Muscle of leg (tissue), 11 donors: Measurements from ENCODE around the gene KDELR3. TPM values are rescaled to one million over a fixed set of nuclear protein-coding genes. Genes with fewer than 3 reads are reported as not detected.

ENCODE experiments used
- DNase-seq: peaks from one replicate; pipeline ENCODE4 v3.0.0; 2013
- H3K27ac ChIP-seq: one replicate; pipeline ENCODE4 v1.5.1; 2013; ENCODE audit warnings: mild to moderate bottlenecking, low read length, control low read depth
- H3K27me3 ChIP-seq: one replicate; pipeline ENCODE4 v1.6.1; 2013; ENCODE audit warnings: low read length; ENCODE audit not compliant: control insufficient read depth, insufficient read depth
- H3K36me3 ChIP-seq: one replicate; pipeline ENCODE4 v1.6.1; 2013; ENCODE audit warnings: low read length; ENCODE audit not compliant: control insufficient read depth, insufficient read depth
- H3K4me1 ChIP-seq: one replicate; pipeline ENCODE4 v1.6.1; 2013; ENCODE audit warnings: low read length; ENCODE audit not compliant: control insufficient read depth, insufficient read depth
- H3K4me3 ChIP-seq: one replicate; pipeline ENCODE4 v1.5.1; 2013; ENCODE audit warnings: low read length, control low read depth
- H3K9me3 ChIP-seq: replicated peaks from 2 replicates; pipeline ENCODE4 v1.6.1; 2013; ENCODE audit warnings: low read depth, low read length; ENCODE audit not compliant: control insufficient read depth
- WGBS: methylation state at CpG from one replicate; pipeline ENCODE4 v1.1.5; 2013; ENCODE audit warnings: missing lambda C conversion rate; ENCODE audit not compliant: insufficient coverage; 5-methylcytosine and 5-hydroxymethylcytosine counted together
- polyA plus RNA-seq, 8 donors: library from polyadenylated mRNA; unstranded; fragments of 120-200 nt; gene quantifications; one replicate each; pipeline versions ENCODE4 v1.2.1 to v1.2.3, GENCODE V29; 2013; ENCODE audit warnings: inconsistent platforms in 1 of 8, low replicate concordance in 1 of 8; ENCODE audit not compliant: insufficient read length in 8 of 8, insufficient read depth in 1 of 8
- total RNA-seq: library from RNA; stranded (reverse); fragments of 120-200 nt; gene quantifications from one replicate; pipeline ENCODE4 v1.2.4, GENCODE V29; 2013

KDELR3 gene
- total and polyA plus RNA-seq, 9 donors, result 20.6 to 48.0 (median 31.3) TPM

GRCh38 chr22:38510416-38510970 is 42.6 kb downstream of the KDELR3 start:
- no peaks in the 10 kb centered on the region for H3K36me3 ChIP-seq
- H3K9me3 ChIP-seq, result no peaks in the 10 kb centered on the region
- H3K27me3 ChIP-seq, result no peaks in the 10 kb centered on the region
- H3K4me1 ChIP-seq, result peaks cover 9% of the 10 kb centered on the region
- whole genome bisulfite sequencing, result 80% methylated on average over 1 of the region's 5 CpGs
- no peak for DNase-seq
- no peak overlapping the region for H3K4me3 ChIP-seq
- H3K27ac ChIP-seq, result no peak overlapping the region

- no peak overlapping the region for H3K27ac ChIP-seq
- WGBS, result 44% methylated on average over 1 of the region's 1 CpG
These were observed 45.2 kb downstream of the KDELR3 start for GRCh38 chr22:38513063-38513462.

DNA sequence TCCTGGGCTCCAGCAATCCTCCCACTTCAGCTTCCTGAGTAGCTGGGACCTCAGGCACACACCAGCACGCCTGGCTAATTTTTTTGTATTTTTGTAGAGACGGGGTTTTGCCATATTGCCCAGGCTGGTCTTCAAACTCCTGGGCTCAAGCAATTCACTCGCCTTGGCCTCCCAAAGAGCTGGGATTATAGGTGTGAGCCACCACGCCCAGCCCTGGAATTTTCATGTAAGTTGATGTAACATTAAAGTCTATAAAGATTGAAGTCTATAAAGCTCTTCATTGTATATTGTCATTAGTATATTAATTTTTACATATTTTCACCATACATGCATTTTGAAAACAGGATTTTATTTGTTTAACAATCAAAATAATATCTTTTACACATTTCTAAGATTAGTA is 50.7 kb downstream of the KDELR3 start:
- no peaks in the 10 kb centered on the region for H3K4me1 ChIP-seq
- WGBS, result no CpG with 5 or more reads among the region's 4 CpGs
- H3K27me3 ChIP-seq, result no peaks in the 10 kb centered on the region
- no peaks in the 10 kb centered on the region for H3K9me3 ChIP-seq
- H3K4me3 ChIP-seq, result no peak overlapping the region
- no peak overlapping the region for H3K27ac ChIP-seq
- H3K36me3 ChIP-seq, result no peaks in the 10 kb centered on the region
- no peak for DNase-seq

More at GRCh38 chr22:38513063-38513462, 45.2 kb downstream of the KDELR3 start:
- H3K4me3 ChIP-seq, result no peak overlapping the region
- H3K27me3 ChIP-seq, result no peaks in the 10 kb centered on the region
- no peaks in the 10 kb centered on the region for H3K4me1 ChIP-seq
- no peaks in the 10 kb centered on the region for H3K9me3 ChIP-seq
- H3K36me3 ChIP-seq, result no peaks in the 10 kb centered on the region
- no peak for DNase-seq

DNA sequence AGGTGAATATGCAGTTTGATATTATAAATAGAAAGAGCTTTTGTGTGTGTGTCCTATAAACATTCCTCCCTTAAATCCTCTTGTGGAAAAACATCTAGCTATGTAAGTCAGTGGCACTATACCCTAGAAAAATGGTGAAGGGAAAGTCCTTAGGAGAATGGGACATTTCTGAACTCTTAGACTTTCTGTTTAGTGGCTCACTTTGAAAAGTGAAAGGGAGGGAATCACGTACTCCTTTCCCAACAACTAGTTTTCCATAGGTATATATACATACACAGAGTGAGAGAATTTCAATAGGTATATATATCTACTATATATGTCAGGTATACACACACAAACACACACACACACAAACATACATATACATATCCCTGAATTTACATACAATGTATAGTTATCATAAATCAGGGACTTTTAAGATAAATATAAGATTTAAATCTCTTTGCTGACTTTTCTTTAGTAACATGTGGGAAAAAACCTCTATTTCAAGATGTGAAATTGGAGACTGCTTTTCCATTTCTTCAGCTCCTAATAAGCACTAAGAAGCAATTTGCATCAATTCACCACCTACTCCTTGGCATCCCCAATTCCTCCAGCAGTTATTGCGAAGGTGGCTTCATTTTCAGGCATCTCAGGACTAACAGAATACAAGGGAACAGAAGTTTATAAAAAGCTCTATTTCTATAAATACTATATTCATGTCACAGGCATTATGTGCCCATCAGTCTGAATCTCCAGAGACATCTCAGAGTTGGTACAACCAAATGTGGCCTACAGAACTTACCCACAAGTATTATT is 51.8 kb downstream of the KDELR3 start:
- WGBS, result no CpG with 5 or more reads among the region's 2 CpGs
- Histone ChIP-seq H3K4me3 (no peak overlapping the region), H3K27me3 (no peaks in the 10 kb centered on the region), H3K27ac (no peak overlapping the region), H3K36me3 (no peaks in the 10 kb centered on the region), H3K9me3 (no peaks in the 10 kb centered on the region), H3K4me1 (no peaks in the 10 kb centered on the region)
- DNase-seq, result no peak

GRCh38 chr22:38523029-38523428 is 55.1 kb downstream of the KDELR3 start:
- Histone ChIP-seq H3K27ac (no peak overlapping the region), H3K4me1 (no peaks in the 10 kb centered on the region), H3K36me3 (no peaks in the 10 kb centered on the region), H3K4me3 (no peak overlapping the region), H3K9me3 (no peaks in the 10 kb centered on the region), H3K27me3 (no peaks in the 10 kb centered on the region)
- no peak for DNase-seq
- WGBS, result 81% methylated on average over 2 of the region's 3 CpGs

- DNase-seq, result no peak
- WGBS, result 86% methylated on average over 3 of the region's 5 CpGs
- H3K36me3 ChIP-seq, result no peaks in the 10 kb centered on the region
- H3K27me3 ChIP-seq, result no peaks in the 10 kb centered on the region
- no peak overlapping the region for H3K27ac ChIP-seq
- no peaks in the 10 kb centered on the region for H3K4me1 ChIP-seq
- H3K4me3 ChIP-seq, result no peak overlapping the region
- H3K9me3 ChIP-seq, result no peaks in the 10 kb centered on the region
These were observed 55.6 kb downstream of the KDELR3 start for GRCh38 chr22:38523479-38523878.

- Histone ChIP-seq H3K4me1 (no peaks in the 10 kb centered on the region), H3K9me3 (no peaks in the 10 kb centered on the region), H3K4me3 (no peak overlapping the region), H3K36me3 (no peaks in the 10 kb centered on the region), H3K27ac (no peak overlapping the region), H3K27me3 (no peaks in the 10 kb centered on the region)
- 83% methylated on average over 3 of the region's 3 CpGs for WGBS
- no peak for DNase-seq
These were observed 56.5 kb downstream of the KDELR3 start for GRCh38 chr22:38524429-38524828.

GRCh38 chr22:38531251-38531938 is 63.5 kb downstream of the KDELR3 start:
- no CpG with 5 or more reads among the region's 4 CpGs for WGBS
- H3K27ac ChIP-seq, result no peak overlapping the region
- no peaks in the 10 kb centered on the region for H3K27me3 ChIP-seq

More at GRCh38 chr22:38531251-38531938, 63.5 kb downstream of the KDELR3 start:
- Histone ChIP-seq H3K9me3 (no peaks in the 10 kb centered on the region), H3K36me3 (no peaks in the 10 kb centered on the region), H3K4me1 (no peaks in the 10 kb centered on the region), H3K4me3 (no peak overlapping the region)
- no peak for DNase-seq
